Thyroid gland (tissue), 4 donors: ENCODE measurements around the gene CLK4. TPM values are rescaled to one million over a fixed set of nuclear protein-coding genes. Genes with fewer than 3 reads are reported as not detected.

Experiments
- DNase-seq, 2 donors: peaks; one replicate each; pipeline ENCODE4 v3.0.0-alpha.2; 2019
- H3K27ac ChIP-seq, 3 donors: fragments of 200-600 bp; sonication (generic); 1 replicate in 2 of 3; 2 replicates in 1 of 3; pipeline ENCODE4 v1.5.1; 2016 to 2019; ENCODE audit warnings: mild to moderate bottlenecking in 1 of 3, moderate library complexity in 1 of 3
- H3K27me3 ChIP-seq: fragments of 200-600 bp; sonication (generic); one replicate; pipeline ENCODE4 v1.5.1; 2019
- H3K36me3 ChIP-seq, 2 donors: fragments of 200-600 bp; sonication (generic); one replicate each; pipeline ENCODE4 v1.5.1; 2016 to 2019
- H3K4me1 ChIP-seq, 2 donors: fragments of 200-600 bp; sonication (generic); one replicate each; pipeline ENCODE4 v1.5.1; 2017 to 2019
- H3K4me3 ChIP-seq, 3 donors: fragments of 200-600 bp; sonication (generic); replicated peaks in 1 of 3; 1 replicate in 2 of 3; 2 replicates in 1 of 3; pipeline ENCODE4 v1.5.1; 2016; ENCODE audit warnings: mild to moderate bottlenecking in 1 of 3
- H3K9me3 ChIP-seq: fragments of 200-600 bp; sonication (generic); one replicate; pipeline ENCODE4 v1.5.1; 2017
- CTCF ChIP-seq, 6 experiments: fragments of 200-600 bp in 3 of 6; fragments of 450-650 bp in 3 of 6; sonication (generic) in 3 of 6; IDR thresholded peaks; one replicate each; pipeline ENCODE4 v1.5.1; 2016 to 2019; ENCODE audit warnings: antibody characterized with exemption in 6 of 6, mild to moderate bottlenecking in 2 of 6, inconsistent platforms in 1 of 6, moderate library complexity in 1 of 6
- POLR2A ChIP-seq, 2 donors: fragments of 450-650 bp; IDR thresholded peaks; one replicate each; pipeline ENCODE4 v1.6.1; 2017; ENCODE audit warnings: antibody characterized with exemption in 2 of 2, mild to moderate bottlenecking in 2 of 2, moderate library complexity in 1 of 2
- WGBS, 2 donors: methylation state at CpG; one replicate each; pipeline ENCODE4 v1.1.5; 2017; 5-methylcytosine and 5-hydroxymethylcytosine counted together
- intact Hi-C: fragments of 100-400 bp; cut with DNase I; formaldehyde crosslinking; loops from one replicate; pipeline ENCODE4 v1.15.1; 2023
- total RNA-seq, 4 donors: library from RNA; depleted of rRNA; stranded (reverse); fragments of >200 nt; gene quantifications; one replicate each; pipeline ENCODE4 v1.2.3, GENCODE V29; 2016

Gene CLK4
- total RNA-seq, 4 donors from 2014 or later, result 35.8 to 91.2 (median 70.3) TPM

GRCh38 chr5:178576591-178577351, 50.1 kb downstream of the CLK4 start:
- Histone ChIP-seq H3K36me3 (no peaks in the 10 kb centered on the region), H3K27ac (peak overlapping the region in 1 of 3 donors; percentile 33), H3K27me3 (no peaks in the 10 kb centered on the region), H3K9me3 (no peaks in the 10 kb centered on the region), H3K4me1 (peaks cover 0 to 9% of the 10 kb centered on the region in 2 donors), H3K4me3 (peak overlapping the region in 1 of 3 donors; percentile 14)
- peak in 1 of 2 donors; percentile 25 for DNase-seq
- TF ChIP-seq CTCF (IDR thresholded peaks at IDR 0.05), result no peak
- 62 to 70% methylated on average over 6 to 14 of the region's 92 CpGs for WGBS, 2 donors
- intact Hi-C loops, result no loop called here

- H3K27me3 ChIP-seq, result no peaks in the 10 kb centered on the region
- no peak overlapping the region for H3K4me3 ChIP-seq
- DNase-seq, result no peak
- intact Hi-C loops, result no loop called here
- peaks cover 0 to 9% of the 10 kb centered on the region in 2 donors for H3K4me1 ChIP-seq
- H3K9me3 ChIP-seq, result no peaks in the 10 kb centered on the region
- H3K27ac ChIP-seq, result no peak overlapping the region
- no peaks in the 10 kb centered on the region for H3K36me3 ChIP-seq
- WGBS, 2 donors, result 76 to 86% methylated on average over 7 of the region's 7 CpGs
- TF ChIP-seq CTCF (IDR thresholded peaks at IDR 0.05) (no peak), POLR2A (IDR thresholded peaks at IDR 0.05) (no peak)
Measured at GRCh38 chr5:178573216-178573615, 53.6 kb downstream of the CLK4 start.

GRCh38 chr5:178572617-178573016, 54.2 kb downstream of the CLK4 start:
- no peaks in the 10 kb centered on the region for H3K27me3 ChIP-seq
- H3K9me3 ChIP-seq, result no peaks in the 10 kb centered on the region
- WGBS, 2 donors, result 94 to 97% methylated on average over 4 of the region's 4 CpGs
- intact Hi-C loops, result no loop called here
- H3K4me1 ChIP-seq, result peaks cover 0 to 9% of the 10 kb centered on the region in 2 donors
- no peak overlapping the region for H3K4me3 ChIP-seq
- H3K36me3 ChIP-seq, result no peaks in the 10 kb centered on the region
- H3K27ac ChIP-seq, result no peak overlapping the region
- DNase-seq, result no peak
- TF ChIP-seq POLR2A (IDR thresholded peaks at IDR 0.05) (no peak), CTCF (IDR thresholded peaks at IDR 0.05) (no peak)

GRCh38 chr5:178569485-178569884, 57.4 kb downstream of the CLK4 start:
- Histone ChIP-seq H3K27me3 (no peaks in the 10 kb centered on the region), H3K36me3 (no peaks in the 10 kb centered on the region), H3K4me1 (no peaks in the 10 kb centered on the region), H3K27ac (no peak overlapping the region), H3K9me3 (no peaks in the 10 kb centered on the region), H3K4me3 (no peak overlapping the region)
- TF ChIP-seq POLR2A (IDR thresholded peaks at IDR 0.05) (no peak), CTCF (IDR thresholded peaks at IDR 0.05) (no peak)
- intact Hi-C loops, result no loop called here
- DNase-seq, result no peak
- WGBS, 2 donors, result 56 to 73% methylated on average over 2 of the region's 2 CpGs

- Histone ChIP-seq H3K4me3 (no peak overlapping the region), H3K36me3 (no peaks in the 10 kb centered on the region), H3K4me1 (peaks cover 3 to 9% of the 10 kb centered on the region in 2 donors), H3K27ac (no peak overlapping the region), H3K27me3 (no peaks in the 10 kb centered on the region), H3K9me3 (no peaks in the 10 kb centered on the region)
- no peak for TF ChIP-seq CTCF (IDR thresholded peaks at IDR 0.05)
- no peak for TF ChIP-seq POLR2A (IDR thresholded peaks at IDR 0.05)
- no peak for DNase-seq
- WGBS, 2 donors, result 66 to 77% methylated on average over 12 of the region's 12 CpGs
- intact Hi-C loops, result no loop called here
Measured at GRCh38 chr5:178564811-178565550, 61.9 kb downstream of the CLK4 start.
